Activated B cell treated with CpG ODN at 0.5 μM for 24 hours (primary cell): Measurements from ENCODE around the gene TBCCD1. TPM values are rescaled to one million over a fixed set of nuclear protein-coding genes. Genes with fewer than 3 reads are reported as not detected.

Source experiments
- ATAC-seq: fragments of 200-7000 bp; cut with Tn5 transposase; one replicate; pipeline ENCODE4 v1.10.0; 2021; ENCODE audit warnings: low read depth, mild to moderate bottlenecking, moderate library complexity
- CTCF ChIA-PET: fragments of 350-600 bp; sonication (Branson Sonifier 250); formaldehyde crosslinking; loops from one replicate; lab custom pipeline; 2021; ENCODE audit warnings: antibody characterized with exemption; lab: Charles Lee
- POLR2A ChIA-PET: fragments of 350-600 bp; sonication (Branson Sonifier 250); formaldehyde crosslinking; loops from one replicate; lab custom pipeline; 2021; ENCODE audit warnings: antibody characterized with exemption; lab: Charles Lee
- DNase-seq: peaks from one replicate; pipeline ENCODE4 v3.0.0; 2022
- H3K27ac Mint-ChIP-seq: one replicate; pipeline ENCODE4 v1.8.0; 2020; ENCODE audit warnings: mixed read lengths
- H3K27me3 Mint-ChIP-seq: one replicate; pipeline ENCODE4 v1.8.0; 2021; ENCODE audit warnings: mixed read lengths
- H3K36me3 Mint-ChIP-seq: one replicate; pipeline ENCODE4 v1.8.0; 2021; ENCODE audit warnings: low read depth, mixed read lengths
- H3K4me1 Mint-ChIP-seq: one replicate; pipeline ENCODE4 v1.8.0; 2021; ENCODE audit warnings: mixed read lengths
- H3K4me3 Mint-ChIP-seq: one replicate; pipeline ENCODE4 v1.8.0; 2020; ENCODE audit warnings: mild to moderate bottlenecking, mixed read lengths
- H3K9me3 Mint-ChIP-seq: one replicate; pipeline ENCODE4 v1.8.0; 2020; ENCODE audit warnings: mixed read lengths
- CTCF ChIP-seq: fragments of 200-600 bp; IDR thresholded peaks from one replicate; pipeline ENCODE4 v1.8.0; 2022; ENCODE audit warnings: antibody characterized with exemption, mild to moderate bottlenecking
- intact Hi-C: fragments of 100-400 bp; cut with micrococcal nuclease; formaldehyde crosslinking; loops from one replicate; pipeline ENCODE4 v1.15.1; 2024
- total RNA-seq: library from RNA; stranded (reverse); gene quantifications from 2 replicates; pipeline ENCODE4 v1.2.3, GENCODE V29; 2022

The TBCCD1 gene
- total RNA-seq, 1 donor from 2014 or later = 15.4 TPM

- no peak overlapping the region for H3K27ac Mint-ChIP-seq
These were observed 32.6 kb upstream of the TBCCD1 start for GRCh38 chr3:186599785-186600166.

GRCh38 chr3:186599142-186599784, 32.1 kb upstream of the TBCCD1 start:
- no peak for TF ChIP-seq CTCF
- Mint-ChIP-seq H3K27ac (no peak overlapping the region), H3K4me3 (no peak overlapping the region), H3K36me3 (no peaks in the 10 kb centered on the region), H3K9me3 (no peaks in the 10 kb centered on the region), H3K27me3 (peaks cover 4% of the 10 kb centered on the region), H3K4me1 (no peaks in the 10 kb centered on the region)
- intact Hi-C loops = no loop called here
- CTCF ChIA-PET = interaction anchor here (0.9 to 1.1 kb wide), 2 partner anchors 16 to 20 kb away, joined by 4 read pairs; no protein-coding TSS in a partner anchor
- POLR2A ChIA-PET = no interaction called here
- ATAC-seq (no peak), DNase-seq (no peak)

More at GRCh38 chr3:186599785-186600166, 32.6 kb upstream of the TBCCD1 start:
- ATAC-seq = no peak
- Mint-ChIP-seq H3K36me3 (no peaks in the 10 kb centered on the region), H3K4me3 (no peak overlapping the region), H3K4me1 (no peaks in the 10 kb centered on the region), H3K27me3 (peaks cover 6% of the 10 kb centered on the region), H3K9me3 (no peaks in the 10 kb centered on the region)
- TF ChIP-seq CTCF = no peak
- CTCF ChIA-PET = interaction anchor here (0.9 to 1.1 kb wide), 2 partner anchors 15 to 21 kb away, joined by 4 read pairs; no protein-coding TSS in a partner anchor
- intact Hi-C loops = no loop called here
- DNase-seq = no peak
- POLR2A ChIA-PET = no interaction called here

GRCh38 chr3:186598794-186599141, 31.6 kb upstream of the TBCCD1 start:
- Mint-ChIP-seq H3K9me3 (no peaks in the 10 kb centered on the region), H3K27me3 (peaks cover 1% of the 10 kb centered on the region), H3K27ac (no peak overlapping the region), H3K36me3 (no peaks in the 10 kb centered on the region), H3K4me1 (no peaks in the 10 kb centered on the region), H3K4me3 (no peak overlapping the region)
- no peak for TF ChIP-seq CTCF
- DNase-seq (no peak), ATAC-seq (no peak)
- POLR2A ChIA-PET = no interaction called here
- intact Hi-C loops = no loop called here
- CTCF ChIA-PET = no interaction called here

GRCh38 chr3:186598108-186598784, 31.1 kb upstream of the TBCCD1 start:
- ATAC-seq (no peak), DNase-seq (no peak)
- no peaks in the 10 kb centered on the region for H3K9me3 Mint-ChIP-seq
- H3K27ac Mint-ChIP-seq = no peak overlapping the region
- H3K27me3 Mint-ChIP-seq = peaks cover 1% of the 10 kb centered on the region
- ChIA-PET POLR2A (no interaction called here), CTCF (no interaction called here)
- no peak overlapping the region for H3K4me3 Mint-ChIP-seq
- TF ChIP-seq CTCF = no peak
- intact Hi-C loops = no loop called here
- H3K36me3 Mint-ChIP-seq = no peaks in the 10 kb centered on the region
- H3K4me1 Mint-ChIP-seq = no peaks in the 10 kb centered on the region

- H3K36me3 Mint-ChIP-seq = no peaks in the 10 kb centered on the region
- no peak overlapping the region for H3K4me3 Mint-ChIP-seq
- no peak overlapping the region for H3K27ac Mint-ChIP-seq
These were observed 29.6 kb upstream of the TBCCD1 start for GRCh38 chr3:186596568-186597287.

More at GRCh38 chr3:186596568-186597287, 29.6 kb upstream of the TBCCD1 start:
- no peaks in the 10 kb centered on the region for H3K4me1 Mint-ChIP-seq
- no peak for DNase-seq
- intact Hi-C loops = no loop called here
- no peak for TF ChIP-seq CTCF
- ATAC-seq = no peak
- CTCF ChIA-PET = no interaction called here
- H3K27me3 Mint-ChIP-seq = peaks cover 1% of the 10 kb centered on the region
- POLR2A ChIA-PET = no interaction called here
- H3K9me3 Mint-ChIP-seq = no peaks in the 10 kb centered on the region
